Cardiac muscle cell (in vitro differentiated cells and primary cell): ENCODE measurements around the gene PAFAH1B1. TPM values are rescaled to one million over a fixed set of nuclear protein-coding genes. Genes with fewer than 3 reads are reported as not detected.

ENCODE experiments used
- DNase-seq, 2 donors: peaks; one replicate each; pipeline versions ENCODE4 v3.0.0 to v3.0.0-alpha.2; 2010 to 2017; ENCODE audit warnings: low read depth in 1 of 2, low spot score in 1 of 2
- H3K27ac ChIP-seq: fragments of 200-600 bp; sonication (generic); 2 replicates; pipeline ENCODE4 v1.5.1; 2016
- H3K27me3 ChIP-seq: fragments of 200-600 bp; sonication (generic); 2 replicates; pipeline ENCODE4 v1.6.0; 2016; ENCODE audit warnings: control low read depth
- H3K36me3 ChIP-seq: fragments of 200-600 bp; sonication (generic); 2 replicates; pipeline ENCODE4 v1.5.1; 2016; ENCODE audit warnings: control low read depth
- H3K4me1 ChIP-seq: fragments of 200-600 bp; sonication (generic); 2 replicates; pipeline ENCODE4 v1.8.1; 2017; ENCODE audit warnings: low read depth, mild to moderate bottlenecking, mixed run types
- H3K4me3 ChIP-seq: fragments of 200-600 bp; sonication (generic); 2 replicates; pipeline ENCODE4 v1.5.1; 2016; ENCODE audit warnings: mild to moderate bottlenecking
- H3K9me3 ChIP-seq: fragments of 200-600 bp; sonication (generic); 2 replicates; pipeline ENCODE4 v1.5.1; 2017; ENCODE audit warnings: low read depth, mild to moderate bottlenecking, control low read depth
- CTCF ChIP-seq: IDR thresholded peaks from 2 replicates; pipeline ENCODE4 v1.5.1; 2012; ENCODE audit warnings: low read depth, mild to moderate bottlenecking, low read length
- polyA plus RNA-seq: library from polyadenylated mRNA; unstranded; fragments of >200 nt; fragmentation: Nextera tagmentation; extraction: Ambion mirVana; gene quantifications from 2 replicates; pipeline ENCODE4 v1.2.1, GENCODE V29; 2016
- total RNA-seq: library from RNA; depleted of rRNA; stranded (reverse); fragments of >200 nt; gene quantifications from 2 replicates; pipeline ENCODE4 v1.2.3, GENCODE V29; 2016

Gene PAFAH1B1
- total and polyA plus RNA-seq, 2 experiments from 2014 or later, result 49.3 to 79.3 TPM

DNA sequence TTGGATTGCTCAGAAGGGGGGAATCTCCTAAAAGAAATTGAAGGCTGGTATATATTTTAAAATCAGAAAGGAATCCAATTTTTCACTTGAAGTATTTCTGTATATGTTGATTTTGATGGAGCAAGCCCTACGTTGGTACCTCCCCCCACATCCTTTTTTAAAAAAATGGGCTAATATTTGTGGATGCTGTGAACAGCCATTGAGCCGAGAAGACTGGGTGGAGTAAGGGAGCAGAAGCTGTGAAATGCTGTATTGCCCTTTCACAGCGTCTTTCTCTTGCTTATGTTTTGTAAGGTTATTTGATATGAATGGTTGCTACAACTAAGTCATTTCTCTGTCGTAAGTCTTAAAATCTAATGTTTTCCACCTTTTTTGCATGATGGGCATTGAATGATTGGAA, 2.3 kb downstream of the PAFAH1B1 start:
- peak overlapping the region; percentile 91 for H3K4me3 ChIP-seq
- no peak overlapping the region for H3K27ac ChIP-seq
- H3K36me3 ChIP-seq, result no peaks in the 10 kb centered on the region

GRCh38 chr17:2598166-2598565, 4.7 kb downstream of the PAFAH1B1 start:
- Histone ChIP-seq H3K36me3 (no peaks in the 10 kb centered on the region), H3K27me3 (no peaks in the 10 kb centered on the region), H3K4me1 (peaks cover 14% of the 10 kb centered on the region), H3K9me3 (no peaks in the 10 kb centered on the region), H3K27ac (no peak overlapping the region), H3K4me3 (no peak overlapping the region)
- TF ChIP-seq CTCF, result no peak
- peak in 1 of 2 donors; percentile 68 for DNase-seq

More for the DNA sequence above, 2.3 kb downstream of the PAFAH1B1 start:
- H3K27me3 ChIP-seq, result no peaks in the 10 kb centered on the region
- no peaks in the 10 kb centered on the region for H3K9me3 ChIP-seq
- no peak for TF ChIP-seq CTCF
- peaks cover 16% of the 10 kb centered on the region for H3K4me1 ChIP-seq
- DNase-seq, result peak in 1 of 2 donors; percentile 24

DNA sequence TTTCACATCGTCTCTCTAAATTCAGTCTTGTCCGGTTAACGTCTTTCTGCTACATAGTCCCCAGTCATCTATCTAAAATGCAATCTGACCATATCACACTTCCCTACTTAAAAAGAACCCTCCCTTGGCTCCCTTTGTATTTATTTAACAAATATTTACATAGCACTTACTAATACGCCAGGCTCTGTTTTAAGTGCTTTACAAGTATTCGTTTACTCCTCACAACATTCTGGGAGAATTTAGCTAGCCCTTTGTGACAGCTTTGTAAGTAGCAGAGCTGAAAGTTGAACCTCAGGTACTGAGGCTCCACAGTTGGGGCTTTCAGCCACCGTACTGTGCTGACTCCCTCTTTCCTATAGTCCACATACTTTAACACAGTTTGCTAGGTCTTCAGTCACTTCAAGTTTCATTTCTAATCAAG, 9.2 kb downstream of the PAFAH1B1 start:
- no peak for TF ChIP-seq CTCF
- Histone ChIP-seq H3K27me3 (no peaks in the 10 kb centered on the region), H3K36me3 (no peaks in the 10 kb centered on the region), H3K27ac (peak overlapping the region; percentile 72), H3K4me3 (no peak overlapping the region), H3K9me3 (no peaks in the 10 kb centered on the region), H3K4me1 (peaks cover 3% of the 10 kb centered on the region)
- no peak for DNase-seq

DNA sequence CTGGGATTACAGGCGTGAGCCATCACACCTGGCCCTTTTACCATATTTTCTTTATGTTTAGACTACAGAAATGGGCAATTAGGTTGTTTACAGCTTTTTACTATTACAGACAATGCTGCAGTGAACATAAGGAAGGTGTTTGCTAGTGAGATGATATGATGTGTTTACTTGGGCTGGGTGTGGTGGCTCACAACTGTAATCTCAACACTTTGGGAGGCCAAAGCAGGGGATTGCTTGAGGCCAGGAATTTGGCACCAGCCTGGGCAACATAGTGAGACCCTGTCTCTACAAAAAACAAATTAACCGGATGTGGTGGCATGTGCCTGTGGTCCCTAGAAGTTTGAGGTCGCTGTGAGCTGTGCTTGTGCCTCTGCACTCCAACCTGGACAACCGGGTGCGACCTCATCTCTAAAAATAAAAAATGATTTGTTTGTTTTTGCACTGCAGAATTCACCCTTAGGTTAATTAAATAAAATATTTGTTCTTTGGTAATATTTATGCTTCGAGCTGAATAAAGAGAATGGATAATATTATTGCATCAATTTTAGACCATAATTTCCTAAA, 15.0 kb downstream of the PAFAH1B1 start:
- Histone ChIP-seq H3K36me3 (no peaks in the 10 kb centered on the region), H3K27ac (peak overlapping the region; percentile 28), H3K4me3 (no peak overlapping the region), H3K27me3 (no peaks in the 10 kb centered on the region), H3K4me1 (no peaks in the 10 kb centered on the region), H3K9me3 (no peaks in the 10 kb centered on the region)
- TF ChIP-seq CTCF, result no peak
- DNase-seq, result no peak

GRCh38 chr17:2609091-2609490, 15.6 kb downstream of the PAFAH1B1 start:
- H3K4me3 ChIP-seq, result no peak overlapping the region
- H3K4me1 ChIP-seq, result no peaks in the 10 kb centered on the region
- DNase-seq, result no peak
- H3K9me3 ChIP-seq, result no peaks in the 10 kb centered on the region
- H3K27ac ChIP-seq, result no peak overlapping the region
- no peaks in the 10 kb centered on the region for H3K27me3 ChIP-seq
- TF ChIP-seq CTCF, result no peak
- H3K36me3 ChIP-seq, result no peaks in the 10 kb centered on the region
